HL-60 (cell line): ENCODE measurements around the gene GP2.

Experiments
- CTCF ChIP-seq: IDR thresholded peaks from one replicate; pipeline ENCODE4 v1.5.1; 2011; ENCODE audit warnings: low read length, control low read depth, inconsistent platforms; ENCODE audit not compliant: insufficient read depth
- POLR2AphosphoS5 ChIP-seq: IDR thresholded peaks from 2 replicates; pipeline ENCODE4 v1.6.1; 2012; ENCODE audit warnings: low read depth
- REST ChIP-seq: IDR thresholded peaks from 2 replicates; pipeline ENCODE4 v1.6.1; 2012; ENCODE audit warnings: low read depth; ENCODE audit not compliant: insufficient replicate concordance

GRCh38 chr16:20347666-20348364, 20.5 kb upstream of the GP2 start:
- TF ChIP-seq CTCF, result no peak
- no peak for TF ChIP-seq REST
- TF ChIP-seq POLR2AphosphoS5, result no peak
